GM23338 (cell line): Measurements from ENCODE around the gene PALLD. TPM values are rescaled to one million over a fixed set of nuclear protein-coding genes. Genes with fewer than 3 reads are reported as not detected.

Experiments
- ATAC-seq: fragments of 200-7000 bp; cut with Tn5 transposase; 3 replicates; pipeline ENCODE4 v1.9.1; 2020
- DNase-seq: peaks from one replicate; pipeline ENCODE4 v3.0.0-alpha.2; 2015; ENCODE audit warnings: low spot score
- H2AFZ ChIP-seq: fragments of 200-600 bp; sonication (generic); 2 replicates; pipeline ENCODE4 v1.8.0; 2016; ENCODE audit warnings: antibody characterized with exemption, mild to moderate bottlenecking, moderate library complexity
- H3F3A ChIP-seq: fragments of 200-600 bp; sonication (generic); replicated peaks from 2 replicates; pipeline ENCODE4 v1.8.0; 2017; ENCODE audit warnings: antibody characterized with exemption, mixed run types, low read depth
- H3K27ac ChIP-seq: fragments of 200-600 bp; sonication (generic); 2 replicates; pipeline ENCODE4 v1.6.1; 2016; ENCODE audit warnings: low read depth
- H3K27me3 ChIP-seq: fragments of 200-600 bp; sonication (generic); 2 replicates; pipeline ENCODE4 v1.8.0; 2016; ENCODE audit warnings: mild to moderate bottlenecking, mixed run types, moderate library complexity; ENCODE audit not compliant: insufficient read depth
- H3K36me3 ChIP-seq: fragments of 200-600 bp; sonication (generic); 2 replicates; pipeline ENCODE4 v1.8.0; 2016; ENCODE audit warnings: mild to moderate bottlenecking; ENCODE audit not compliant: insufficient read depth
- H3K4me1 ChIP-seq: fragments of 200-600 bp; sonication (generic); 2 replicates; pipeline ENCODE4 v1.8.0; 2016; ENCODE audit warnings: mild to moderate bottlenecking, moderate library complexity; ENCODE audit not compliant: insufficient read depth
- H3K4me2 ChIP-seq: fragments of 200-600 bp; sonication (generic); 2 replicates; pipeline ENCODE4 v1.7.1; 2017; ENCODE audit warnings: mixed run types
- H3K4me3 ChIP-seq: fragments of 200-600 bp; sonication (generic); 2 replicates; pipeline ENCODE4 v1.6.1; 2016; ENCODE audit warnings: mixed run types
- H3K79me2 ChIP-seq: fragments of 200-600 bp; sonication (generic); replicated peaks from 2 replicates; pipeline ENCODE4 v1.8.0; 2017; ENCODE audit warnings: mild to moderate bottlenecking; ENCODE audit not compliant: insufficient read depth
- H3K9me2 ChIP-seq: fragments of 200-600 bp; sonication (generic); 2 replicates; pipeline ENCODE4 v1.8.0; 2017; ENCODE audit not compliant: insufficient read depth
- H4K20me1 ChIP-seq: fragments of 200-600 bp; sonication (generic); replicated peaks from 2 replicates; pipeline ENCODE4 v1.8.0; 2017; ENCODE audit warnings: mild to moderate bottlenecking; ENCODE audit not compliant: insufficient read depth
- H3K27ac Mint-ChIP-seq: 2 replicates; pipeline ENCODE4 v1.8.0; 2020; ENCODE audit warnings: inconsistent platforms, mild to moderate bottlenecking, moderate library complexity, mixed read lengths
- H3K27me3 Mint-ChIP-seq: 3 replicates; pipeline ENCODE4 v1.8.0; 2022; ENCODE audit warnings: low read depth, mild to moderate bottlenecking, moderate library complexity, mixed read lengths, inconsistent platforms; ENCODE audit not compliant: insufficient read depth, poor library complexity
- H3K36me3 Mint-ChIP-seq: 3 replicates; pipeline ENCODE4 v1.8.0; 2021; ENCODE audit warnings: low read depth, mild to moderate bottlenecking, inconsistent platforms, moderate library complexity, mixed read lengths
- H3K4me1 Mint-ChIP-seq: 3 replicates; pipeline ENCODE4 v1.8.0; 2020; ENCODE audit warnings: mild to moderate bottlenecking, inconsistent platforms, mixed read lengths
- H3K4me3 Mint-ChIP-seq: 3 replicates; pipeline ENCODE4 v1.8.0; 2021; ENCODE audit warnings: moderate library complexity, mild to moderate bottlenecking, inconsistent platforms, mixed read lengths
- H3K9me3 Mint-ChIP-seq: 3 replicates; pipeline ENCODE4 v1.8.0; 2020; ENCODE audit warnings: moderate library complexity, mild to moderate bottlenecking, inconsistent platforms, mixed read lengths
- CREB1 ChIP-seq: fragments of 250-450 bp; sonication (Bioruptor Pico); IDR thresholded peaks from 2 replicates; pipeline ENCODE4 v1.5.0; 2020; ENCODE audit warnings: low read depth, mild to moderate bottlenecking, moderate library complexity
- CTCF ChIP-seq, 2 experiments: fragments of 200-600 bp in 1 of 2; sonication (generic) in 1 of 2; conservative IDR thresholded peaks; 2 replicates each; pipeline versions ENCODE4 v1.5.1 to v1.6.1; 2016 to 2017; ENCODE audit warnings: antibody characterized with exemption in 2 of 2, low read depth in 2 of 2, mild to moderate bottlenecking in 2 of 2, moderate library complexity in 1 of 2
- ETS1 ChIP-seq: IDR thresholded peaks from 2 replicates; pipeline ENCODE4 v1.6.1; 2016; ENCODE audit warnings: antibody characterized with exemption
- EZH2 ChIP-seq: fragments of 200-600 bp; sonication (generic); IDR thresholded peaks from one replicate; pipeline ENCODE4 v1.8.0; 2017; ENCODE audit warnings: antibody characterized with exemption, mild to moderate bottlenecking, low read depth; ENCODE audit not compliant: unreplicated experiment
- EZH2phosphoT487 ChIP-seq: fragments of 200-600 bp; sonication (generic); IDR thresholded peaks from one replicate; pipeline ENCODE4 v1.8.1; 2018; ENCODE audit warnings: antibody characterized with exemption; ENCODE audit not compliant: unreplicated experiment
- JUNB ChIP-seq: IDR thresholded peaks from one replicate; pipeline ENCODE4 v1.6.1; 2016; ENCODE audit warnings: antibody characterized with exemption; ENCODE audit not compliant: unreplicated experiment
- NANOG ChIP-seq: IDR thresholded peaks from 2 replicates; pipeline ENCODE4 v1.6.1; 2016; ENCODE audit warnings: antibody characterized with exemption, borderline replicate concordance
- REST ChIP-seq: IDR thresholded peaks from one replicate; pipeline ENCODE4 v1.6.1; 2018; ENCODE audit warnings: antibody characterized with exemption; ENCODE audit not compliant: unreplicated experiment
- STAT1 ChIP-seq: IDR thresholded peaks from one replicate; pipeline ENCODE4 v1.6.1; 2016; ENCODE audit warnings: antibody characterized with exemption; ENCODE audit not compliant: unreplicated experiment
- ZNF114 ChIP-seq: fragments of 250-450 bp; sonication (Bioruptor Pico); IDR thresholded peaks from 2 replicates; pipeline ENCODE4 v1.5.0; 2020; ENCODE audit warnings: mild to moderate bottlenecking, moderate library complexity
- ZNF331 ChIP-seq: fragments of 250-450 bp; sonication (Bioruptor Pico); IDR thresholded peaks from 2 replicates; pipeline ENCODE4 v1.5.0; 2020; ENCODE audit warnings: low read depth, mild to moderate bottlenecking, moderate library complexity
- ZNF462 ChIP-seq: fragments of 250-450 bp; sonication (Bioruptor Pico); IDR thresholded peaks from 2 replicates; pipeline ENCODE4 v1.5.0; 2020; ENCODE audit warnings: mild to moderate bottlenecking, moderate library complexity
- polyA plus RNA-seq: library from polyadenylated mRNA; unstranded; fragments of >200 nt; fragmentation: Nextera tagmentation; extraction: Ambion mirVana; gene quantifications from 2 replicates; pipeline ENCODE4 v1.2.1, GENCODE V29; 2016
- total RNA-seq: library from RNA; depleted of rRNA; stranded (reverse); fragments of >200 nt; shearing (Covaris generic); gene quantifications from 2 replicates; pipeline ENCODE4 v1.2.3, GENCODE V29; 2014

The PALLD gene
- total and polyA plus RNA-seq, 2 experiments from 2014 or later: 13.1 to 30.2 TPM

GRCh38 chr4:168553714-168554370, 57.0 kb downstream of the PALLD start:
- H3K4me1 ChIP-seq: peaks cover 9% of the 10 kb centered on the region; the same call in 1 of the 2 replicates
- no peaks in the 10 kb centered on the region for H3K79me2 ChIP-seq
- no peaks in the 10 kb centered on the region for H3K27me3 ChIP-seq
- H3K4me2 ChIP-seq: no peak overlapping the region
- no peak overlapping the region for H2AFZ ChIP-seq
- no peaks in the 10 kb centered on the region for H3K36me3 ChIP-seq
- no peak overlapping the region for H3K4me3 ChIP-seq
- no peak overlapping the region for H3K4me3 Mint-ChIP-seq
- H3K27me3 Mint-ChIP-seq: no peaks in the 10 kb centered on the region
- H3F3A ChIP-seq: no peaks in the 10 kb centered on the region
- no peak overlapping the region for H3K27ac Mint-ChIP-seq
- TF ChIP-seq JUNB (no peak), ZNF462 (no peak), NANOG (no peak), REST (no peak), ZNF331 (CRISPR knock-in tag) (no peak), ZNF114 (CRISPR knock-in tag) (no peak), CTCF (conservative IDR thresholded peaks at IDR 0.05; ENCODE audit: low read depth in 2 of 2) (no peak), EZH2 (no peak), CREB1 (CRISPR knock-in tag) (no peak), EZH2phosphoT487 (no peak), ETS1 (no peak), STAT1 (no peak)
- no peaks in the 10 kb centered on the region for H3K9me2 ChIP-seq
- DNase-seq (no peak), ATAC-seq (no peak)
- H3K27ac ChIP-seq: no peak overlapping the region
- peaks cover 3% of the 10 kb centered on the region; the same call in 1 of the 3 replicates for H3K36me3 Mint-ChIP-seq
- no peaks in the 10 kb centered on the region for H3K9me3 Mint-ChIP-seq
- peaks cover 20% of the 10 kb centered on the region for H3K4me1 Mint-ChIP-seq
- H4K20me1 ChIP-seq: no peaks in the 10 kb centered on the region
